ENCODE measurements around the gene KRTAP2-2. TPM values are rescaled to one million over a fixed set of nuclear protein-coding genes. Genes with fewer than 3 reads are reported as not detected.
"Not testable (repeated sequence)": the region's sequence is repeated elsewhere in the genome, so short reads cannot be mapped to it uniquely, and the experiment has no call there.

The KRTAP2-2 gene
- total RNA-seq, 1 donor from 2014 or later, result not detected

- Mint-ChIP-seq H3K36me3 (ENCODE audit: low read depth) (no peaks in the 10 kb centered on the region), H3K4me3 (no peak overlapping the region), H3K4me1 (peaks cover 8% of the 10 kb centered on the region), H3K27me3 (ENCODE audit: low read depth) (no peaks in the 10 kb centered on the region), H3K9me3 (peaks cover 9% of the 10 kb centered on the region), H3K27ac (ENCODE audit: unreplicated experiment) (no peak overlapping the region)
- DNase-seq (ENCODE audit: low read depth, low spot score), result no peak
- TF ChIP-seq CTCF (conservative IDR thresholded peaks at IDR 0.05), result no peak
These were observed 2.5 kb upstream of the KRTAP2-2 start for GRCh38 chr17:41057547-41057946.

- H3K27ac Mint-ChIP-seq (ENCODE audit: unreplicated experiment); DNase-seq (ENCODE audit: low read depth, low spot score); H3K9me3 Mint-ChIP-seq; H3K36me3 Mint-ChIP-seq (ENCODE audit: low read depth); H3K4me3 Mint-ChIP-seq; H3K27me3 Mint-ChIP-seq (ENCODE audit: low read depth); H3K4me1 Mint-ChIP-seq: not testable (repeated sequence)
These were observed 474 bp downstream of the KRTAP2-2 start for GRCh38 chr17:41054556-41054955.

GRCh38 chr17:41054025-41054424 lies 1.0 kb downstream of the KRTAP2-2 start:
- peaks cover 9% of the 10 kb centered on the region for H3K9me3 Mint-ChIP-seq
- no peak overlapping the region for H3K27ac Mint-ChIP-seq (ENCODE audit: unreplicated experiment)
- no peak for DNase-seq (ENCODE audit: low read depth, low spot score)
- H3K27me3 Mint-ChIP-seq (ENCODE audit: low read depth), result peaks cover 11% of the 10 kb centered on the region
- H3K4me3 Mint-ChIP-seq, result no peak overlapping the region
- no peak for TF ChIP-seq CTCF (conservative IDR thresholded peaks at IDR 0.05)
- no peaks in the 10 kb centered on the region for H3K36me3 Mint-ChIP-seq (ENCODE audit: low read depth)
- no peaks in the 10 kb centered on the region for H3K4me1 Mint-ChIP-seq

- no peak for DNase-seq (ENCODE audit: low read depth, low spot score)
- Mint-ChIP-seq H3K27me3 (ENCODE audit: low read depth) (peaks cover 16% of the 10 kb centered on the region), H3K9me3 (peaks cover 7% of the 10 kb centered on the region), H3K36me3 (ENCODE audit: low read depth) (no peaks in the 10 kb centered on the region), H3K4me1 (no peaks in the 10 kb centered on the region), H3K27ac (ENCODE audit: unreplicated experiment) (no peak overlapping the region), H3K4me3 (no peak overlapping the region)
- no peak for TF ChIP-seq CTCF (conservative IDR thresholded peaks at IDR 0.05)
These were observed 2.5 kb downstream of the KRTAP2-2 start for GRCh38 chr17:41052566-41052965.

- no peaks in the 10 kb centered on the region for H3K36me3 Mint-ChIP-seq (ENCODE audit: low read depth)
- H3K4me1 Mint-ChIP-seq, result no peaks in the 10 kb centered on the region
- H3K9me3 Mint-ChIP-seq, result peaks cover 2% of the 10 kb centered on the region
- H3K27ac Mint-ChIP-seq (ENCODE audit: unreplicated experiment), result no peak overlapping the region
- no peak for DNase-seq (ENCODE audit: low read depth, low spot score)
- H3K4me3 Mint-ChIP-seq, result no peak overlapping the region
- TF ChIP-seq CTCF (conservative IDR thresholded peaks at IDR 0.05), result no peak
- peaks cover 18% of the 10 kb centered on the region for H3K27me3 Mint-ChIP-seq (ENCODE audit: low read depth)
These were observed 5.9 kb downstream of the KRTAP2-2 start for GRCh38 chr17:41049110-41049509.

- Mint-ChIP-seq H3K27ac (ENCODE audit: unreplicated experiment) (no peak overlapping the region), H3K36me3 (ENCODE audit: low read depth) (peaks cover 2% of the 10 kb centered on the region), H3K27me3 (ENCODE audit: low read depth) (peaks cover 18% of the 10 kb centered on the region), H3K4me1 (no peaks in the 10 kb centered on the region), H3K4me3 (no peak overlapping the region), H3K9me3 (peaks cover 2% of the 10 kb centered on the region)
- TF ChIP-seq CTCF (conservative IDR thresholded peaks at IDR 0.05), result no peak
- DNase-seq (ENCODE audit: low read depth, low spot score), result no peak
These were observed 6.6 kb downstream of the KRTAP2-2 start for GRCh38 chr17:41048441-41048840.

- not testable (repeated sequence) for H3K36me3 Mint-ChIP-seq (ENCODE audit: low read depth); H3K27ac Mint-ChIP-seq (ENCODE audit: unreplicated experiment); H3K4me3 Mint-ChIP-seq; H3K9me3 Mint-ChIP-seq; DNase-seq (ENCODE audit: low read depth, low spot score); H3K4me1 Mint-ChIP-seq
- peaks cover 18% of the 10 kb centered on the region for H3K27me3 Mint-ChIP-seq (ENCODE audit: low read depth)
These were observed 8.1 kb downstream of the KRTAP2-2 start, which contains the start of gene KRTAP2-1 for GRCh38 chr17:41046735-41047465. TSS of gene KRTAP2-1 (minus strand) at chr17:41047316. CDS start at chr17:41047267, 49 bp downstream.
